ENCODE results near the gene KIAA1958. TPM values are rescaled to one million over a fixed set of nuclear protein-coding genes. Genes with fewer than 3 reads are reported as not detected.

The KIAA1958 gene
- total and polyA plus RNA-seq, 2 donors (not counting 1 experiment from before 2014, with no cell fraction given): 2.4 to 15.3 TPM

GRCh38 chr9:112493393-112494137 lies 6.9 kb downstream of the KIAA1958 start:
- Mint-ChIP-seq H3K4me3 (no peak overlapping the region), H3K9me3 (ENCODE audit: insufficient read depth) (peaks cover 11% of the 10 kb centered on the region), H3K27me3 (no peaks in the 10 kb centered on the region), H3K4me1 (peaks cover 2% of the 10 kb centered on the region), H3K27ac (no peak overlapping the region)
- Histone ChIP-seq H3K79me2 (ENCODE audit: control insufficient read depth, insufficient read depth, low read length) (peaks cover 21% of the 10 kb centered on the region), H4K20me1 (ENCODE audit: control insufficient read depth, insufficient read depth, low read length, poor library complexity, severe bottlenecking) (no peaks in the 10 kb centered on the region), H2AFZ (ENCODE audit: insufficient read depth, low read depth, low read length, poor library complexity, severe bottlenecking) (no peak overlapping the region), H3K4me2 (replicated peaks; ENCODE audit: low read depth, low read length, poor library complexity, severe bottlenecking) (no peak overlapping the region), H3K27ac (ENCODE audit: low read length in 2 of 2) (no peak overlapping the region), H3K27me3 (replicated peaks in 1 of 4; ENCODE audit: control extremely low read depth in 1 of 4, control insufficient read depth in 3 of 4, insufficient read depth in 4 of 4, low read length in 3 of 4) (no peaks in the 10 kb centered on the region), H3K9ac (ENCODE audit: low read length) (no peak overlapping the region), H3K9me3 (ENCODE audit: control extremely low read depth in 1 of 3, control insufficient read depth in 2 of 3, insufficient read depth in 1 of 3, low read length in 2 of 3) (peaks cover 1 to 18% (median 14%) of the 10 kb centered on the region in 3 donors), H3K4me1 (ENCODE audit: control insufficient read depth in 2 of 2, insufficient read depth in 2 of 2, low read length in 2 of 2) (no peaks in the 10 kb centered on the region), H3K36me3 (replicated peaks in 1 of 2; ENCODE audit: control extremely low read depth in 1 of 2, control insufficient read depth in 1 of 2, extremely low read depth in 1 of 2, insufficient read depth in 2 of 2, low read length in 1 of 2) (no peaks in the 10 kb centered on the region), H3K4me3 (ENCODE audit: control extremely low read depth in 1 of 5, extremely low read depth in 1 of 5, insufficient read depth in 1 of 5, low read depth in 2 of 5, low read length in 4 of 5) (no peak overlapping the region)
- intact Hi-C loops (cut with micrococcal nuclease): no loop called here
- POLR2A ChIA-PET: no interaction called here
- CTCF ChIA-PET: interaction anchor here (0.8 kb wide), 1 partner anchor 326 kb away, joined by 3 read pairs; no protein-coding TSS in a partner anchor
- TF ChIP-seq EZH2 (IDR thresholded peaks at IDR 0.05; ENCODE audit: borderline replicate concordance, insufficient read depth, low read depth, low read length, poor library complexity, severe bottlenecking) (no peak), CTCF (IDR thresholded peaks at IDR 0.05) (no peak)
- DNase-seq: no peak
- WGBS (ENCODE audit: insufficient coverage): no CpG with 5 or more reads among the region's 1 CpG
- no peak for ATAC-seq (ENCODE audit: low read depth)

GRCh38 chr9:112494153-112494552 lies 7.5 kb downstream of the KIAA1958 start:
- Histone ChIP-seq H3K36me3 (replicated peaks in 1 of 2; ENCODE audit: control extremely low read depth in 1 of 2, control insufficient read depth in 1 of 2, extremely low read depth in 1 of 2, insufficient read depth in 2 of 2, low read length in 1 of 2) (no peaks in the 10 kb centered on the region), H3K9ac (ENCODE audit: low read length) (no peak overlapping the region), H3K4me1 (ENCODE audit: control insufficient read depth in 2 of 2, insufficient read depth in 2 of 2, low read length in 2 of 2) (no peaks in the 10 kb centered on the region), H3K9me3 (ENCODE audit: control extremely low read depth in 1 of 3, control insufficient read depth in 2 of 3, insufficient read depth in 1 of 3, low read length in 2 of 3) (peaks cover 1 to 18% (median 14%) of the 10 kb centered on the region in 3 donors), H3K4me3 (ENCODE audit: control extremely low read depth in 1 of 5, extremely low read depth in 1 of 5, insufficient read depth in 1 of 5, low read depth in 2 of 5, low read length in 4 of 5) (no peak overlapping the region), H2AFZ (ENCODE audit: insufficient read depth, low read depth, low read length, poor library complexity, severe bottlenecking) (no peak overlapping the region), H3K27ac (ENCODE audit: low read length in 2 of 2) (no peak overlapping the region), H3K27me3 (replicated peaks in 1 of 4; ENCODE audit: control extremely low read depth in 1 of 4, control insufficient read depth in 3 of 4, insufficient read depth in 4 of 4, low read length in 3 of 4) (no peaks in the 10 kb centered on the region), H3K4me2 (replicated peaks; ENCODE audit: low read depth, low read length, poor library complexity, severe bottlenecking) (no peak overlapping the region), H3K79me2 (ENCODE audit: control insufficient read depth, insufficient read depth, low read length) (peaks cover 26% of the 10 kb centered on the region), H4K20me1 (ENCODE audit: control insufficient read depth, insufficient read depth, low read length, poor library complexity, severe bottlenecking) (no peaks in the 10 kb centered on the region)
- ATAC-seq (ENCODE audit: low read depth): no peak
- intact Hi-C loops (cut with micrococcal nuclease): no loop called here
- POLR2A ChIA-PET: no interaction called here
- no peaks in the 10 kb centered on the region for H3K27me3 Mint-ChIP-seq
- no peak for DNase-seq
- H3K4me3 Mint-ChIP-seq: no peak overlapping the region
- H3K4me1 Mint-ChIP-seq: peaks cover 2% of the 10 kb centered on the region
- CTCF ChIA-PET: no interaction called here
- 100% methylated on average over 1 of the region's 1 CpG for WGBS (ENCODE audit: insufficient coverage)
- H3K9me3 Mint-ChIP-seq (ENCODE audit: insufficient read depth): peaks cover 11% of the 10 kb centered on the region
- TF ChIP-seq CTCF (IDR thresholded peaks at IDR 0.05): no peak
- no peak for TF ChIP-seq EZH2 (IDR thresholded peaks at IDR 0.05; ENCODE audit: borderline replicate concordance, insufficient read depth, low read depth, low read length, poor library complexity, severe bottlenecking)
- H3K27ac Mint-ChIP-seq: no peak overlapping the region
